WTC11 (cell line): ENCODE results near the gene FRMD4B. TPM values are rescaled to one million over a fixed set of nuclear protein-coding genes. Genes with fewer than 3 reads are reported as not detected.

Experiments used
- ATAC-seq: fragments of 200-7000 bp; cut with Tn5 transposase; 2 replicates; pipeline ENCODE4 v1.10.0; 2021; ENCODE audit warnings: mild to moderate bottlenecking, moderate library complexity
- CTCF ChIA-PET: fragments of 300-600 bp; sonication (Branson Sonifier 250); formaldehyde crosslinking; loops from one replicate; lab custom pipeline; 2021; ENCODE audit warnings: antibody characterized with exemption; lab: Charles Lee
- POLR2A ChIA-PET: fragments of 350-600 bp; sonication (Branson Sonifier 250); formaldehyde crosslinking; loops from one replicate; lab custom pipeline; 2021; ENCODE audit warnings: antibody characterized with exemption; lab: Charles Lee
- DNase-seq: peaks from one replicate; pipeline ENCODE4 v3.0.0; 2021; ENCODE audit warnings: low spot score
- H3K27ac Mint-ChIP-seq: 2 replicates; pipeline ENCODE4 v1.8.0; 2021; ENCODE audit warnings: mixed read lengths
- H3K27me3 Mint-ChIP-seq: 2 replicates; pipeline ENCODE4 v1.8.0; 2021; ENCODE audit warnings: low read depth, mild to moderate bottlenecking, moderate library complexity, mixed read lengths
- H3K36me3 Mint-ChIP-seq: 2 replicates; pipeline ENCODE4 v1.8.0; 2021; ENCODE audit warnings: mixed read lengths
- H3K4me1 Mint-ChIP-seq: 2 replicates; pipeline ENCODE4 v1.8.0; 2022; ENCODE audit warnings: mixed read lengths
- H3K4me3 Mint-ChIP-seq: 2 replicates; pipeline ENCODE4 v1.8.0; 2021; ENCODE audit warnings: mild to moderate bottlenecking, moderate library complexity, mixed read lengths
- H3K9me3 Mint-ChIP-seq: 2 replicates; pipeline ENCODE4 v1.8.0; 2021; ENCODE audit warnings: mixed read lengths
- ATF3 ChIP-seq: sonication (generic); formaldehyde crosslinking; conservative IDR thresholded peaks from 2 replicates; pipeline ENCODE4 v1.8.1; 2022; ENCODE audit warnings: mild to moderate bottlenecking, missing genetic modification reagents
- CREB1 ChIP-seq: sonication (generic); formaldehyde crosslinking; IDR thresholded peaks from 2 replicates; pipeline ENCODE4 v1.8.0; 2023; ENCODE audit warnings: mild to moderate bottlenecking, missing genetic modification reagents
- CREM ChIP-seq: sonication (generic); formaldehyde crosslinking; IDR thresholded peaks from 2 replicates; pipeline ENCODE4 v1.8.1; 2022; ENCODE audit warnings: mild to moderate bottlenecking, missing genetic modification reagents, moderate library complexity
- E2F5 ChIP-seq: sonication (generic); formaldehyde crosslinking; IDR thresholded peaks from 2 replicates; pipeline ENCODE4 v1.8.1; 2022; ENCODE audit warnings: mild to moderate bottlenecking, moderate library complexity, missing genetic modification reagents
- ETV6 ChIP-seq: sonication (generic); formaldehyde crosslinking; IDR thresholded peaks from 2 replicates; pipeline ENCODE4 v1.8.1; 2022; ENCODE audit warnings: mild to moderate bottlenecking, missing genetic modification reagents
- FOXJ3 ChIP-seq: sonication (generic); formaldehyde crosslinking; IDR thresholded peaks from 2 replicates; pipeline ENCODE4 v1.9.0; 2021; ENCODE audit warnings: missing genetic modification reagents, mild to moderate bottlenecking, borderline replicate concordance
- GABPB1 ChIP-seq: sonication (generic); formaldehyde crosslinking; IDR thresholded peaks from 2 replicates; pipeline ENCODE4 v1.8.1; 2023; ENCODE audit warnings: mild to moderate bottlenecking, missing genetic modification reagents
- GTF2I ChIP-seq: fragments of 250-450 bp; sonication (Bioruptor Pico); conservative IDR thresholded peaks from 2 replicates; pipeline ENCODE4 v1.4.0; 2021; ENCODE audit warnings: mild to moderate bottlenecking
- MXD4 ChIP-seq: fragments of 250-450 bp; sonication (Bioruptor Pico); IDR thresholded peaks from 2 replicates; pipeline ENCODE4 v1.8.0; 2021; ENCODE audit warnings: mild to moderate bottlenecking, moderate library complexity, borderline replicate concordance
- NFYB ChIP-seq: sonication (generic); formaldehyde crosslinking; conservative IDR thresholded peaks from 2 replicates; pipeline ENCODE4 v1.8.0; 2022; ENCODE audit warnings: low read depth, missing genetic modification reagents
- NR1H2 ChIP-seq: sonication (generic); formaldehyde crosslinking; IDR thresholded peaks from 2 replicates; pipeline ENCODE4 v1.9.0; 2021; ENCODE audit warnings: mild to moderate bottlenecking, moderate library complexity, missing genetic modification reagents
- NR2C2 ChIP-seq: sonication (generic); formaldehyde crosslinking; IDR thresholded peaks from 2 replicates; pipeline ENCODE4 v1.8.0; 2022; ENCODE audit warnings: mild to moderate bottlenecking, missing genetic modification reagents
- PRDM15 ChIP-seq: sonication (generic); formaldehyde crosslinking; IDR thresholded peaks from 2 replicates; pipeline ENCODE4 v1.8.0; 2022; ENCODE audit warnings: missing genetic modification reagents
- PREB ChIP-seq: sonication (generic); formaldehyde crosslinking; IDR thresholded peaks from 2 replicates; pipeline ENCODE4 v1.8.1; 2022; ENCODE audit warnings: mild to moderate bottlenecking, missing genetic modification reagents, moderate library complexity, borderline replicate concordance
- SOX15 ChIP-seq: fragments of 250-450 bp; sonication (Bioruptor Pico); IDR thresholded peaks from 2 replicates; pipeline ENCODE4 v1.9.0; 2021; ENCODE audit warnings: mild to moderate bottlenecking
- STAT6 ChIP-seq: sonication (generic); formaldehyde crosslinking; conservative IDR thresholded peaks from 2 replicates; pipeline ENCODE4 v1.8.1; 2023; ENCODE audit warnings: mild to moderate bottlenecking, low read depth, missing genetic modification reagents, moderate library complexity
- TCF7 ChIP-seq: sonication (generic); formaldehyde crosslinking; IDR thresholded peaks from 2 replicates; pipeline ENCODE4 v1.8.0; 2022; ENCODE audit warnings: mild to moderate bottlenecking, low read depth, missing genetic modification reagents, moderate library complexity
- TP53 ChIP-seq: sonication (generic); formaldehyde crosslinking; IDR thresholded peaks from 2 replicates; pipeline ENCODE4 v1.8.1; 2023; ENCODE audit warnings: mild to moderate bottlenecking, missing genetic modification reagents
- USF2 ChIP-seq: sonication (generic); formaldehyde crosslinking; IDR thresholded peaks from 2 replicates; pipeline ENCODE4 v1.8.1; 2023; ENCODE audit warnings: mild to moderate bottlenecking, missing genetic modification reagents, moderate library complexity
- ZNF219 ChIP-seq: sonication (generic); formaldehyde crosslinking; IDR thresholded peaks from 2 replicates; pipeline ENCODE4 v1.8.0; 2023; ENCODE audit warnings: missing genetic modification reagents, mild to moderate bottlenecking, borderline replicate concordance
- ZNF423 ChIP-seq: fragments of 250-450 bp; sonication (Bioruptor Pico); IDR thresholded peaks from 2 replicates; pipeline ENCODE4 v2.1.2; 2022; ENCODE audit warnings: mild to moderate bottlenecking, moderate library complexity
- ZNF512 ChIP-seq: sonication (generic); formaldehyde crosslinking; IDR thresholded peaks from 2 replicates; pipeline ENCODE4 v1.8.1; 2022; ENCODE audit warnings: missing genetic modification reagents, borderline replicate concordance
- ZNF671 ChIP-seq: fragments of 250-450 bp; sonication (Bioruptor Pico); IDR thresholded peaks from 2 replicates; pipeline ENCODE4 v1.8.0; 2021; ENCODE audit warnings: mild to moderate bottlenecking
- total RNA-seq: library from RNA; stranded (reverse); gene quantifications from 3 replicates; pipeline ENCODE4 v1.2.3, GENCODE V29; 2021

FRMD4B gene
- total RNA-seq, 1 experiment from 2014 or later, result 6.7 TPM

- no peak for TF ChIP-seq PRDM15 (CRISPR knock-in tag)
- TF ChIP-seq SOX15 (CRISPR knock-in tag), result no peak
- TF ChIP-seq ATF3, result no peak
- TF ChIP-seq ZNF671 (CRISPR knock-in tag), result no peak
- no peak for TF ChIP-seq E2F5 (CRISPR knock-in tag)
- TF ChIP-seq NR1H2 (CRISPR knock-in tag), result no peak
- TF ChIP-seq NFYB (CRISPR knock-in tag), result no peak
Measured at GRCh38 chr3:69254351-69254750, 131.5 kb downstream of the FRMD4B start (continued).

GRCh38 chr3:69252631-69253030 is 133.3 kb downstream of the FRMD4B start:
- ATAC-seq, result no peak
- no peaks in the 10 kb centered on the region for H3K9me3 Mint-ChIP-seq
- H3K27ac Mint-ChIP-seq, result no peak overlapping the region
- POLR2A ChIA-PET, result no interaction called here
- no peak overlapping the region for H3K4me3 Mint-ChIP-seq
- peaks cover 45% of the 10 kb centered on the region for H3K4me1 Mint-ChIP-seq
- no peak for DNase-seq
- CTCF ChIA-PET, result interaction anchor here (0.6 kb wide), 1 partner anchor 10 kb away, joined by 4 read pairs; no protein-coding TSS in a partner anchor
- no peaks in the 10 kb centered on the region for H3K36me3 Mint-ChIP-seq
- peaks cover 49% of the 10 kb centered on the region for H3K27me3 Mint-ChIP-seq
- TF ChIP-seq PREB (CRISPR knock-in tag) (no peak), USF2 (CRISPR knock-in tag) (no peak), ZNF671 (CRISPR knock-in tag) (no peak), TP53 (CRISPR knock-in tag) (no peak), GABPB1 (CRISPR knock-in tag) (no peak), STAT6 (CRISPR knock-in tag) (no peak), TCF7 (CRISPR knock-in tag) (no peak), ATF3 (no peak)

GRCh38 chr3:69252141-69252540 is 133.7 kb downstream of the FRMD4B start:
- Mint-ChIP-seq H3K36me3 (no peaks in the 10 kb centered on the region), H3K4me1 (peaks cover 45% of the 10 kb centered on the region), H3K4me3 (no peak overlapping the region), H3K27me3 (peaks cover 54% of the 10 kb centered on the region), H3K27ac (no peak overlapping the region), H3K9me3 (no peaks in the 10 kb centered on the region)
- ATAC-seq, result no peak
- POLR2A ChIA-PET, result no interaction called here
- CTCF ChIA-PET, result no interaction called here
- DNase-seq, result no peak
- no peak for TF ChIP-seq ZNF512 (CRISPR knock-in tag)
- TF ChIP-seq CREM (CRISPR knock-in tag), result no peak
- TF ChIP-seq CREB1 (CRISPR knock-in tag), result no peak
- TF ChIP-seq MXD4 (CRISPR knock-in tag), result no peak
- no peak for TF ChIP-seq NR2C2 (CRISPR knock-in tag)
- TF ChIP-seq ZNF219 (CRISPR knock-in tag), result no peak
- no peak for TF ChIP-seq GTF2I (CRISPR knock-in tag)
- TF ChIP-seq ETV6 (CRISPR knock-in tag), result no peak
- TF ChIP-seq ZNF423, result no peak
- TF ChIP-seq FOXJ3 (CRISPR knock-in tag), result no peak
- TF ChIP-seq NFYB (CRISPR knock-in tag), result no peak
